ENCODE measurements around the gene SNRK.

Gene SNRK

GRCh38 chr3:43317461-43318316, 31.3 kb downstream of the SNRK start:
- DNase-seq: no peak

GRCh38 chr3:43319376-43319775, 33.0 kb downstream of the SNRK start:
- DNase-seq: no peak

- DNase-seq: no peak
Observed at GRCh38 chr3:43319794-43320193, 33.5 kb downstream of the SNRK start.

DNA sequence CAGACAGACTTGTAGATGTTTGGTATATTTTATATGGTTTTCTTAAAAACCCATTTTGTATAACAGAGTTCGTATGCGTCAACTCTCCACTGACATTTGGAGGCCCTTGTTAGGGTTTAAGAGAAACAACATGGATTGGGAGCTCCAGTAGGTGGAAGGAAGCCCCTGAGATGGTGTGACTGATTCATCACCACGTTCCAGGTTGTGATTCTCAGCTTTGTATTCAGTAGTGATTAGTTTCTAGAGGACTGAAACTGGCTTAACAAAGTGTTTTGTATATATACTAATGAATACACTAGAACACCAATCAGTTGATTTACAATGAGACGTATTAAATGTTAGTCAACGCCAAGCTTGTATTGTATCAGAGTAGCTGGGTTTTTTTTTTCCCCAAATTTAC, 33.9 kb downstream of the SNRK start:
- no peak for DNase-seq

DNA sequence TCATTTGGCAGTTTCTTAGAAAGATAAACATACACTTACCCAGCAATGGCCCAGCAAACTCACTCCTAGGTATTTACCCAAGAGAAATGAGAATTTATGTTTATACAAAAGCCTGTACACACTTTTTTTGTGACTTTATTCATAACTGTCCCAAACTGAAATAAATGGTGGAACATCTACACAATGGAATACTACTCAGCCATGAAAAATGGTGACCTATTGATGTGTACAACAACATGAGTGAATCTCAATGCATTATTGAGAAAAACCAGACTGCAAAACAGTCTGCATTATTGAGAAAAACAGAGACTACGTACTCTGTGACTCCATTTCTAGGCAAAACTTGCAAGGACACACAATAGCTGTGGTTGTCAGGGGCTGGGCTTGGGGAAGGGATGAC, 37.2 kb downstream of the SNRK start:
- no peak for DNase-seq

GRCh38 chr3:43326891-43327581, 40.7 kb downstream of the SNRK start:
- DNase-seq: no peak

- DNase-seq: no peak
Observed at GRCh38 chr3:43327582-43327979, 41.2 kb downstream of the SNRK start.

DNA sequence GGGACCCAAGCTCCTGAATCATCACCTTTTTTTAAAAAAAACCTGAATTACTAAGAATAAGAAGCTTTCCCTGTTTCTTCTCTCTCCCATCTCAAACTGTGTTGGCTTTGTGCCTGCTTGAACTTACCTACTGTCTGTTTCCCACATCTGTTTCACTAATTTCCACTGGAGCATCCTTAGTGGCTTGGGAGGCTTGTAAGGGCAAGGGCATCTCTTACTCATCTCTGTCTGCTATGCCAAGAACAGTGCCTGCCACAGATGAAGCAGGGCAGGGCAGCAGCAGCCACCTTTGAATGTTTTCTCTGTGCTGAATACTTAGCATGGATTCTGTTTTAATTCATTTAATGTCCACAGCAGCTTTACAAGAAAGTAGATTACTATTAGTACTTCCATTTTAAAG, 42.3 kb downstream of the SNRK start:
- no peak for DNase-seq

DNA sequence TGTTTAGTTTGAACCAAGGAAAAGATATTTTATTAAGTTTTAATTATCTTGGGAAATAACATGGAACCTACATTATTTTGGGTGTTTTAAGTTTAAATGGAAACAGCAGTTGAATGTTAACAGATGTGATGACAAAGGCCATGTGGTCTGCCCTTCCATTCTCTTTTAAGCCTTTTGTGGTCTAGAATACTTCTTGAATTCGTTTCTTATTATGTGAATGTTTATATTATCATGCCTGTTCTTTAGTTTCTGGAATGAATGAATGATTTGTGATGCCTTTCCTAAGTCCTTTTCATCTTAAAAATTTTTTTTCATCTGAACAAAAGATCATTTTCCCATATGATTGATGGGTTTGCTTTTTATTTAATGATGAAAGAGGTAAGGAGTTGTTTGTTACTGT, 44.6 kb downstream of the SNRK start:
- DNase-seq: no peak

DNA sequence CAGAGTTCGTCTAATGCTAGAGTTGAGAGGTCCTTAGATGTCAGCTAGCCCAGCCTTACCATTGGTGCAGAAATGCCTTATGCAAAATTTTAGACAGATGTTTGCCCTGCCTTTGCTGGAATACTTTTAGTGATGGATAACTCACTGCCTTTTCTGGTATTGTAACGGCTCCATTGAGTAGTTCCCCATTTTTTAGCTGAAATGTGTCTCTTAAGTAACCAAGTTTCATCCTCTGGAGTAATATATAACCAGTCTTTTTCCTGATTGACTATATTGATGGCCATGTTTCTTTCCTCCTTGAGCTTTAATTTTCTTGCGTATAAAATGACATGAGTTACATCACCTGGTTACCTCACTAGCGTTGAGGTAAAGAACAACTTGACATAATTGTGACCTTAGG, 45.0 kb downstream of the SNRK start:
- no peak for DNase-seq

DNA sequence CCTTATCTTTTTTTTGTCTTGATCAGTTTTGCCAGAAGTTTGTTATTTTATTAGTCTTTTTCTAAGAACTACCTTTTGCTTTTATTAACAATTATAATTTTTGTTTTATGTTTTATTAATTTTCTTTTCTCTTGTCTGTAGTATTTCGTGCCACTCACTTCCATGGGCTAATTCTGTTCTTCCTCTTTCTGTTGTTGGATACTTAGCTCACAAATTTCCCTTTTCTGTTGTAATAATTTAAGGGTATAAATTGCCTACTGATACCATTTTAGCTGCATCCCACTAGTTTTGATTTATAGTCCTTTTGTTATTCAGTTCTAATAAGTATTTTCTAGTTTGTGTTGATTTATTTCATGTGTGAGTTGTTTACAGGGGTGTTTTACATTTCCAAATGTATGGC, 48.6 kb downstream of the SNRK start:
- DNase-seq: no peak

DNA sequence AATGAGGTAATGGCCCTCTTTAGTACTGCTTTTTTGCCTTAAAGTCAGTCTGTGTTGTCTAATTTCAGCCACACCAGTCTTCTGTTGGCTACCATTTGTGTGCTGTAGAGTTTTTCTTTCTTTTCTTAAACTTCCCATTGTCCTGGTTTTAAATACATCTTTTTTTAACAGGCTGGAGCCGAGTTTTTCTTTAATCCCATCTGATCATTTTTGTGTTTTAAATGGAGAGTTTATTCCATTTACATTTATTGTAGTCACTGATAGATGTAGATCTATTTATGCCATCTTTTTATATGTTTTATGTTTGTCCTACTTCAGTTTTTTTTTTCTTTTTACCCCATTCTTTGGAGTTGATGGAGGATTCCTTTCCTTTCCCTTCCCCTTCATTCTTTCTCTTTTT, 49.5 kb downstream of the SNRK start:
- no peak for DNase-seq

GRCh38 chr3:43338295-43338694, 52.0 kb downstream of the SNRK start:
- DNase-seq: no peak

GRCh38 chr3:43340403-43340802, 54.1 kb downstream of the SNRK start:
- DNase-seq: no peak

DNA sequence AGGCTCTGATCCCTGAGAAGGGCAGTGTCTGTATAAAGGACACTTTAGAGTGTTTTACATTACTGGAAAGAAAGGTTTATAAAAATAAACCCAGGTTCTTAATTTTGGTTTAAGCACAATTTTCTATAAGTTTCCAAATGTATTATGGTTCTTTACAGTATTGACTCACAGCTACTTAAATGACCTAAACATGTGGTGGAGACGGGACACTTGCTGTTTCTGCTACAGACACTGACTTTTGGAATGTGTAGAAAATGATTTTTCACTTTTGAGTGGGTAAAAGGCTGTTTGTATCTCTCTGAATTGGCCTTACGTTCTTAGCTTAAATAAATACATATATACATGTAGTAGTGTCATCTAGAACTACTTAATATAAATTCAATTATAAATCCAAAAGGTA, 55.4 kb downstream of the SNRK start:
- DNase-seq: no peak

- DNase-seq: no peak
Observed at GRCh38 chr3:43343185-43343584, 56.8 kb downstream of the SNRK start.

DNA sequence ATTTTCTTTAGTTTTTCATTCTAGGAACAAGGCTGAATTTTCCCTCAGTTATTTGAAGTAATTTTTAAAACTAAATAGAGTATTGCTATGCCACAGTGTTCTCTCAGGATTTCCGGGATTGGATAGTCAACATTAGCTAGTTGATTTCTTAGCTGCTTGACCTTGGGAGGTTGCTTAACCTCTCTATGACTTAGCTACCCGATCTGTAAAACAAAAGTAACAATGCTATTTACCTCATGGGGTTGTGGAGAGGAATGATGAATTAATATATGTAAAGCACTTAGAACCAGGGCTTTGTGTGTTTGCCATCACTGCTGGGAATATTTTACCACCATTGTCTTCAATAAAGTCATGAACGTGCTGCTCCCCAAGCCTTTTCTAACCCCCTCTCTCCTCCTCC, 57.5 kb downstream of the SNRK start:
- DNase-seq: no peak

GRCh38 chr3:43344520-43344919, 58.2 kb downstream of the SNRK start:
- no peak for DNase-seq

DNA sequence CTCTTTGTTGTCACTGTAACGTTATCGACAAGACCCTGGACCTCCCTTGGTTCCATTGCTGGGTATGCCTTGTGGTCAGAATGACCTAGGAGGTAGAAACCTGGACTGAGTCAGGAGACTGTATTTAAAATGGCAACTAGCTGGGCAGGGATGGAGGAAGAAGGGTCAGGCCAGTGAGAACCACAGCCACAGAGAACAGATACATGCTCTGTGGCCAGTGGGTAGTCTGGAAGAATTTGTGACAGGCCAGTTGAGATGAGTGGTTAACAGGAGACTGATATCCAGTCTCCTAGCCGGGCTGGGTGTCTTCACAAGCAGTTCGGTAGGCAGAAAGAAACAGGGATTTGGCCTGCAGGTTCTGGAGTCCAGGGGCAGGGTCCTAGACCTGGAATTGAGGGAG, 58.9 kb downstream of the SNRK start:
- DNase-seq: no peak

GRCh38 chr3:43345877-43346276, 59.5 kb downstream of the SNRK start:
- DNase-seq: no peak

DNA sequence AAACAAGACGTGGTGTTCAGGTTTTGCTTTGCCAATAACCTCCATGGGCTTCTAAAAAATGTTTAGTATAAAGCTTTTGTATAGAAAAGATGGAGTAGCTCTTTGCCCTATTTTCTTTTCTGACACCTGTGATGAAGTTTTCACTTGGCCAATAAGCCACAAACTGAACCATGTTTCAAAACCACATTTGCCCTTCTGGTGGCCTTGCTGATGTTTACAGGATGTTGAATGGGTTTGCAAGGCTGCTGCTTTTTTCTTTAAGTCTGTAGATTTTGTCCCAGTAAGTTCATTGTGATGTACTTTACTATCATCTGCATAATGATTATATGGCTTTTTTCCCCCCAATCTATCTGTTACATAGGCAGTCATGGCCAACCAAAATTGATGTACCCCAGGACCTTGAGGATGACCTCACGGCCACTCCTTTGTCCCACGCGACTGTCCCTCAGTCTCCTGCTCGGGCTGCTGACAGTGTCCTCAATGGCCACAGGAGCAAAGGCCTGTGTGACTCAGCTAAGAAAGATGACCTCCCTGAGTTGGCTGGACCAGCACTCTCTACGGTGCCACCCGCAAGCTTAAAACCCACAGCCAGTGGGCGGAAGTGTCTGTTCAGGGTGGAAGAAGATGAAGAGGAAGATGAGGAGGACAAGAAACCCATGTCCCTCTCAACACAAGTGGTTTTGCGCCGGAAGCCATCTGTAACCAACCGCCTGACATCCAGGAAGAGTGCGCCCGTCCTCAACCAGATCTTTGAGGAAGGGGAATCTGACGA, 60.8 kb downstream of the SNRK start:
- no peak for DNase-seq

DNA sequence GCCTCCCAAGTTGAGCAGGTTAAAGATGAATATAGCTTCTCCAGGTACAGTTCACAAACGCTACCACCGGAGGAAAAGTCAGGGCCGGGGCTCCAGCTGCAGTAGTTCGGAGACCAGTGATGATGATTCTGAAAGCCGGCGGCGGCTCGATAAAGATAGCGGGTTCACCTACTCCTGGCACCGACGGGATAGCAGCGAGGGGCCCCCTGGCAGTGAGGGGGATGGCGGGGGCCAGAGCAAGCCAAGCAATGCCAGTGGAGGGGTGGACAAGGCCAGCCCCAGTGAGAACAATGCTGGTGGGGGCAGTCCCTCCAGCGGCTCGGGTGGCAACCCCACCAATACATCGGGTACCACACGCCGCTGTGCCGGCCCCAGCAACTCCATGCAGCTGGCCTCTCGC, 61.4 kb downstream of the SNRK start:
- no peak for DNase-seq

DNA sequence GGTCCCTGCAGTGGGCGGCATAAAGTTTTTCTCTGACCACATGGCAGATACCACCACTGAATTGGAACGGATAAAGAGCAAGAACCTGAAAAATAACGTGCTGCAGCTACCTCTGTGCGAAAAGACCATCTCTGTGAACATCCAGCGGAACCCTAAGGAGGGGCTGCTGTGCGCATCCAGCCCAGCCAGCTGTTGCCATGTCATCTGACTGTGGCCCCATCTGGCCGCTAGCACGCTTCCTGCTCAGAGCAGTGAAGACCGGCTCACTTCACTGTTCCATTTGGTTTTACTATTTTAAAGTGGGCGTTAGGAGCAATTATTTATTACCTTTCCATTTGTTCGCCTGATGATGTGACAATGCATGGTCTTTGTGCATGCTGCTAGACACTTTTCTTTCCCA, 62.0 kb downstream of the SNRK start:
- DNase-seq: no peak
